Measurements from ENCODE around the gene DNAH2.

DNAH2 gene

DNA sequence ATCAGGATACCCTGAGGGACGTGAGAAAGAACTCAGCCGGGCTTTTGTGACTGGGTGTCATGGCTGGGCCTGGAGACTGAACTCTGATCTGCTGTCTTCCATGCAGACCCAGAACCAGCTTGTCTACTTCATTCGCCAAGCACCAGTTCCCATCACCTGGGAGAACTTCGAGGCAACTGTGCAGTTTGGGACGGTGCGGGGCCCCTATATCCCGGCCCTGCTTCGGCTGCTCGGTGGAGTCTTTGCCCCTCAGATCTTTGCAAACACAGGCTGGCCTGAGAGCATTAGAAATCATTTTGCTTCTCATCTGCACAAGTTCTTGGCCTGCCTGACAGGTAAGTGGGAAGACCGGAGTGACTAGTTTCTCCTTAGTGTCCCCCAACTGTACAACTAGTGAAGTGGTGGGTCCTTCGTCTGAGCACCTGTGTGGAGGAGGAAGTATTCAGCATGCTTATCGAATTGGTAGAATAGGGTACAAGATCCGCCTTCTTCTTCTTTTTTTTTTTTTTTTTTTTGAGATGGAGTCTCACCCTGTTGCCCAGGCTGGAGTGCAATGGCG, 15.5 kb downstream of the DNAH2 start:
- no peak overlapping the region for H3K4me3 ChIP-seq (ENCODE audit: low read depth, low read length)
- ChIA-PET CTCF (no interaction called here), POLR2A (no interaction called here)
- DNase-seq (ENCODE audit: low read depth, low spot score) = no peak
- TF ChIP-seq, protein P1, sequence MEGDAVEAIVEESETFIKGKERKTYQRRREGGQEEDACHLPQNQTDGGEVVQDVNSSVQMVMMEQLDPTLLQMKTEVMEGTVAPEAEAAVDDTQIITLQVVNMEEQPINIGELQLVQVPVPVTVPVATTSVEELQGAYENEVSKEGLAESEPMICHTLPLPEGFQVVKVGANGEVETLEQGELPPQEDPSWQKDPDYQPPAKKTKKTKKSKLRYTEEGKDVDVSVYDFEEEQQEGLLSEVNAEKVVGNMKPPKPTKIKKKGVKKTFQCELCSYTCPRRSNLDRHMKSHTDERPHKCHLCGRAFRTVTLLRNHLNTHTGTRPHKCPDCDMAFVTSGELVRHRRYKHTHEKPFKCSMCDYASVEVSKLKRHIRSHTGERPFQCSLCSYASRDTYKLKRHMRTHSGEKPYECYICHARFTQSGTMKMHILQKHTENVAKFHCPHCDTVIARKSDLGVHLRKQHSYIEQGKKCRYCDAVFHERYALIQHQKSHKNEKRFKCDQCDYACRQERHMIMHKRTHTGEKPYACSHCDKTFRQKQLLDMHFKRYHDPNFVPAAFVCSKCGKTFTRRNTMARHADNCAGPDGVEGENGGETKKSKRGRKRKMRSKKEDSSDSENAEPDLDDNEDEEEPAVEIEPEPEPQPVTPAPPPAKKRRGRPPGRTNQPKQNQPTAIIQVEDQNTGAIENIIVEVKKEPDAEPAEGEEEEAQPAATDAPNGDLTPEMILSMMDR (IDR thresholded peaks at IDR 0.05; ENCODE audit: insufficient read depth, low read length, missing control alignments) = no peak

DNA sequence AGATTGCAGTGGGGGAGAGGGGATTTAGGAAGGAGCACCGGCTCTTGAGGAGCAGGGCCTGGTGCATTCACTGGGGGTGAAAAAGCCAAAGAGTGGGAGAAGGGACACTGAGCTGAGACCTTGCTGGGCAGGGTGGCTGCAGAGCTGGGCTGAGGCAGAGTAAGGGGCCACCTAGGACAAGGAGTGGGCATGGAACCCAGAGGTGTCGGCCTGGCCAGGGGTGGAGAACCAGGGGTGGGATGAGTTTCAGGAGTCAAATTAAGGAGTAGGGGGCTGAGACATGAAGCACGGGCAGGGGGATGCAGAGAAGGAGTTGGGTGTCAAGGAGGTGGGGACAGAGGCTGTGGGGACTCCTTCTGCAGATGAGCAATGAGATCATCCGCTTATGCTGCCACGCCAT, 20.1 kb downstream of the DNAH2 start:
- TF ChIP-seq, protein P1 (IDR thresholded peaks at IDR 0.05; ENCODE audit: insufficient read depth, low read length, missing control alignments) = no peak
- CTCF ChIA-PET = interaction anchor here (1.2 to 1.4 kb wide), 2 partner anchors 46 to 148 kb away, joined by 3 to 4 read pairs; partner anchors contain the start of gene SOX15
- POLR2A ChIA-PET = no interaction called here
- DNase-seq (ENCODE audit: low read depth, low spot score) = no peak
- H3K4me3 ChIP-seq (ENCODE audit: low read depth, low read length) = no peak overlapping the region

DNA sequence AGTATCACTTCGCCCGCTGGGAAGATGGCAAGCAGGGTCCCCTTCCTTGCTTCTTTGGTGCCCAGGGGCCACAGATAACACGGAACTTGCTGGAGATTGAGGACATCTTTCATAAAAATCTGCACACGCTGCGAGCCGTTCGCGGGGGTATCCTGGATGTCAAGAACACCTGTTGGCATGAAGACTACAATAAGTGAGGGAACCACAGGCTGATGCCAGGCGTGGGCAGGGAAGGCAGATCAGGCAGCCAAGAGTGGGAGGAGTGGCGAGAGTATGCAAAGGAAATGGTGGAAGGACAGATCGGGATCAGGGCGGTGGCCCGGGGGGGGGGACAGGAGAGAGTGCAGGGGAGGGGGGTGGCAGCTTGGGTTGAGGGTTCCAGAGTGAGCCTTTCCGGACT, 22.2 kb downstream of the DNAH2 start:
- ChIA-PET POLR2A (no interaction called here), CTCF (interaction anchor here (1.7 to 12.1 kb wide), 2 partner anchors 18 to 40 kb away, joined by 3 to 384 read pairs; no protein-coding TSS in a partner anchor)
- no peak overlapping the region for H3K4me3 ChIP-seq (ENCODE audit: low read depth, low read length)
- TF ChIP-seq, protein P1 (IDR thresholded peaks at IDR 0.05; ENCODE audit: insufficient read depth, low read length, missing control alignments) = no peak
- no peak for DNase-seq (ENCODE audit: low read depth, low spot score)

DNA sequence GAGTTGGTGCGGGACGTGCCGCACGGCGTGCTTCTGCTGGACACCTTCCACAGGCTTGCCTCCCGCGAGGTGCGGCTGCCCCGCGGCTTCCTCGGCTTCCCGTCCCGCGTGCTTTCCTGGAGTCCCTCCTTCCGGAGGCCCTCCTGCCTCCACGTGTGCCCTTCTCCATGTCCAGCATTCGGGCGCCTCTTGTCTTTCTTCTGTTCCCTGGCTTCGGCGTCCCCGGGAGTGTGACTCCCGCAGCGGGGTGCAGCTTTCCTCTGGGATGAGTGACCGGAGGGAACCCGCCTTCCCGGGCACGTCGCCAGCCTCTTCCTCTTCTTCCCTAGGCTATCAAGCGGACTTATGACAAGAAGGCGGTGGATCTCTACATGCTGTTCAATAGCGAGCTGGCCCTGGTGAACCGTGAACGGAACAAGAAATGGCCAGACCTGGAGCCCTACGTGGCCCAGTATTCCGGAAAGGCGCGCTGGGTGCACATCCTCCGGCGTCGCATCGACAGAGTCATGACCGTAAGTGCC, 23.0 kb downstream of the DNAH2 start:
- POLR2A ChIA-PET = no interaction called here
- no peak for DNase-seq (ENCODE audit: low read depth, low spot score)
- CTCF ChIA-PET = interaction anchor here (0.8 to 12.1 kb wide), 4 partner anchors 9 to 301 kb away, joined by 3 to 384 read pairs (median 3); no protein-coding TSS in a partner anchor
- TF ChIP-seq, protein P1 (IDR thresholded peaks at IDR 0.05; ENCODE audit: insufficient read depth, low read length, missing control alignments) = no peak
- H3K4me3 ChIP-seq (ENCODE audit: low read depth, low read length) = no peak overlapping the region

DNA sequence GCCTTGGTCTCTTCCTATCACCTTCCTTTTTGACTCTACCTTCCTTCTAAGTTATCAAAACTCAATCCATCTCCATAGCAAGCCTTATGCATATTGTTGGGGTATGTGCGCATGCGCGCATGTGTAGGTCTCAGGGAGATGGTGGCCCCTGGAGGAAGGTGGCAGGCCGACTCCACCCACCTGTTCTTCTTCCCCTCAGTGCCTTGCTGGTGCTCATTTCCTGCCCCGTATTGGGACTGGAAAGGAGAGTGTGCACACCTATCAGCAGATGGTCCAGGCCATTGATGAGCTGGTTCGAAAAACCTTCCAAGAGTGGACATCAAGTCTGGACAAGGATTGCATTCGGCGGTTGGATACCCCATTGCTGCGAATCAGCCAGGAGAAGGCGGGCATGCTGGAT, 25.2 kb downstream of the DNAH2 start:
- no peak overlapping the region for H3K4me3 ChIP-seq (ENCODE audit: low read depth, low read length)
- ChIA-PET CTCF (interaction anchor here (0.7 to 12.1 kb wide), 48 partner anchors 8 to 315 kb away, joined by 3 to 384 read pairs (median 6); partner anchors contain the start of genes ATP1B2, CYB5D1, DNAH2 and KDM6B), POLR2A (no interaction called here)
- DNase-seq (ENCODE audit: low read depth, low spot score) = no peak
- TF ChIP-seq, protein P1 (IDR thresholded peaks at IDR 0.05; ENCODE audit: insufficient read depth, low read length, missing control alignments) = no peak

DNA sequence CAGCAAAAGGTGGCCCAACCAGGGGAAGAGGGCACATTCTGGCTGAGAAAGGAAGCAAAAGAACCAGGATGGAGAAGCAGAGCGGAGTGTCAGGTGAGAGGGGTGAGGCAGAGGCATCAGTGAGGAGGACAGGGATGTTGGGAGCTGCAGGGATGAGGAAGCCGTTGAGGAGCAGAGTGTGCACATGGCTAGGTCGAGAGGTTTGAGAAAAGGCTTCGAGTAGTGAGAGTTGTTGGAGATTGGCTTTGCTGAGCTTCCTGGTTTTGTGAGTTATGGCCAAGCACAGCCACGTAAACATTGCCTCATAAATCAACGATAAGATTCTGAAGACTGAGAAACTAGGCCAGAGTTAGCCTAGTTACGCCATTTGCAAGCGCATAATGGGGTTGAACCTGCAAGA, 26.9 kb downstream of the DNAH2 start:
- POLR2A ChIA-PET = interaction anchor here (1.2 kb wide), 1 partner anchor 113 kb away, joined by 5 read pairs; the partner anchor contains the start of gene NAA38
- TF ChIP-seq, protein P1 (IDR thresholded peaks at IDR 0.05; ENCODE audit: insufficient read depth, low read length, missing control alignments) = no peak
- H3K4me3 ChIP-seq (ENCODE audit: low read depth, low read length) = no peak overlapping the region
- CTCF ChIA-PET = interaction anchor here (0.7 to 12.1 kb wide), 31 partner anchors 10 to 313 kb away, joined by 3 to 384 read pairs (median 9); partner anchors contain the start of genes CNTROB, DNAH2, KDM6B and TP53
- no peak for DNase-seq (ENCODE audit: low read depth, low spot score)
